HFFc6 (cell line): Measurements from ENCODE around the gene ETHE1. TPM values are rescaled to one million over a fixed set of nuclear protein-coding genes. Genes with fewer than 3 reads are reported as not detected.

Source experiments
- DNase-seq: peaks from one replicate; pipeline ENCODE4 v3.0.0-alpha.2; 2018
- H3K27ac Mint-ChIP-seq: 2 replicates; pipeline ENCODE4 v1.8.0; 2020; ENCODE audit warnings: mild to moderate bottlenecking, mixed read lengths
- H3K27me3 Mint-ChIP-seq: 2 replicates; pipeline ENCODE4 v1.8.0; 2021; ENCODE audit warnings: mild to moderate bottlenecking, moderate library complexity, mixed read lengths; ENCODE audit not compliant: insufficient read depth
- H3K36me3 Mint-ChIP-seq: 2 replicates; pipeline ENCODE4 v1.8.0; 2021; ENCODE audit warnings: low read depth, mixed read lengths
- H3K4me1 Mint-ChIP-seq: 2 replicates; pipeline ENCODE4 v1.8.0; 2020; ENCODE audit warnings: low read depth, mixed read lengths
- H3K4me3 Mint-ChIP-seq: 2 replicates; pipeline ENCODE4 v1.8.0; 2020; ENCODE audit warnings: mild to moderate bottlenecking, moderate library complexity, mixed read lengths
- H3K9me3 Mint-ChIP-seq: 2 replicates; pipeline ENCODE4 v1.8.0; 2020; ENCODE audit warnings: mild to moderate bottlenecking, mixed read lengths
- CTCF ChIP-seq: fragments of 200-600 bp; sonication (generic); IDR thresholded peaks from 2 replicates; pipeline ENCODE4 v1.5.0; 2021; ENCODE audit warnings: antibody characterized with exemption, mild to moderate bottlenecking
- total RNA-seq, 6 experiments: library from RNA; stranded (reverse); fragmentation: NEBNext Ultra II Directional; extraction: Animal tissue kit (Norgen Biotek cat#: 25700); gene quantifications; 2 replicates in 1 of 6; 3 replicates in 5 of 6; pipeline ENCODE4 v1.2.3, GENCODE V29; 2021

The ETHE1 gene
- total RNA-seq, 6 experiments from 2014 or later, result 81.3 to 125 (median 107) TPM

- H3K9me3 Mint-ChIP-seq, result no peaks in the 10 kb centered on the region
- peaks cover 62% of the 10 kb centered on the region for H3K4me1 Mint-ChIP-seq
- no peak overlapping the region for H3K4me3 Mint-ChIP-seq
- H3K27me3 Mint-ChIP-seq, result peaks cover 6% of the 10 kb centered on the region
- peak; percentile 64 for DNase-seq
- H3K27ac Mint-ChIP-seq, result peak overlapping the region; percentile 19; the same call in 1 of the 2 replicates
- no peaks in the 10 kb centered on the region for H3K36me3 Mint-ChIP-seq
- TF ChIP-seq CTCF, result no peak
These were observed 59.3 kb downstream of the ETHE1 start for GRCh38 chr19:43467730-43468129.

- peaks cover 62% of the 10 kb centered on the region for H3K4me1 Mint-ChIP-seq
- H3K36me3 Mint-ChIP-seq, result no peaks in the 10 kb centered on the region
- peaks cover 7% of the 10 kb centered on the region for H3K27me3 Mint-ChIP-seq
These were observed 59.7 kb downstream of the ETHE1 start for GRCh38 chr19:43467276-43467675.

GRCh38 chr19:43466793-43467192 lies 60.2 kb downstream of the ETHE1 start:
- H3K36me3 Mint-ChIP-seq, result no peaks in the 10 kb centered on the region

More at GRCh38 chr19:43467276-43467675, 59.7 kb downstream of the ETHE1 start:
- DNase-seq, result no peak
- TF ChIP-seq CTCF, result no peak
- no peak overlapping the region for H3K4me3 Mint-ChIP-seq
- H3K9me3 Mint-ChIP-seq, result no peaks in the 10 kb centered on the region
- H3K27ac Mint-ChIP-seq, result peak overlapping the region; percentile 17; the same call in 1 of the 2 replicates

GRCh38 chr19:43465468-43466120 lies 61.4 kb downstream of the ETHE1 start, which contains the start of gene LYPD3:
TSS of gene LYPD3 (minus strand) at chr19:43465608. CDS start at chr19:43465571, 37 bp downstream.
- Mint-ChIP-seq H3K4me1 (peaks cover 57% of the 10 kb centered on the region), H3K27me3 (peaks cover 20% of the 10 kb centered on the region), H3K36me3 (no peaks in the 10 kb centered on the region), H3K27ac (no peak within 1 kb of the TSS), H3K9me3 (no peaks in the 10 kb centered on the region), H3K4me3 (peak within 1 kb of the TSS; percentile 91; the same call in 1 of the 2 replicates)
- no peak for TF ChIP-seq CTCF
- DNase-seq, result peak; percentile 28

More at GRCh38 chr19:43466793-43467192, 60.2 kb downstream of the ETHE1 start:
- Mint-ChIP-seq H3K4me1 (peaks cover 62% of the 10 kb centered on the region), H3K27me3 (peaks cover 9% of the 10 kb centered on the region), H3K27ac (no peak overlapping the region), H3K4me3 (no peak overlapping the region), H3K9me3 (no peaks in the 10 kb centered on the region)
- no peak for DNase-seq
- no peak for TF ChIP-seq CTCF

- Mint-ChIP-seq H3K27me3 (peaks cover 24% of the 10 kb centered on the region), H3K27ac (peak overlapping the region; percentile 68)
These were observed 62.7 kb downstream of the ETHE1 start for GRCh38 chr19:43464134-43464775.

More at GRCh38 chr19:43464134-43464775, 62.7 kb downstream of the ETHE1 start:
- Mint-ChIP-seq H3K36me3 (no peaks in the 10 kb centered on the region), H3K4me3 (peak overlapping the region; percentile 91), H3K4me1 (peaks cover 46% of the 10 kb centered on the region), H3K9me3 (no peaks in the 10 kb centered on the region)
- DNase-seq, result no peak
- TF ChIP-seq CTCF, result no peak
